Kidney (tissue), 14 donors: ENCODE data around the gene EPS8. TPM values are rescaled to one million over a fixed set of nuclear protein-coding genes. Genes with fewer than 3 reads are reported as not detected.

Source experiments
- DNase-seq, 5 donors: peaks; one replicate each; pipeline ENCODE4 v3.0.0-alpha.2; 2013 to 2020
- FAIRE-seq: peaks from 2 replicates; lab custom pipeline; 2012; peaks lifted over from hg19 to GRCh38; lab: Jason Lieb, UNC
- H3K27ac ChIP-seq, 2 donors: one replicate each; pipeline ENCODE4 v1.7.0; 2013; ENCODE audit warnings: low read depth in 2 of 2, low read length in 2 of 2, inconsistent platforms in 1 of 2
- H3K27me3 ChIP-seq: one replicate; pipeline ENCODE4 v1.7.1; 2013; ENCODE audit warnings: low read length, inconsistent platforms; ENCODE audit not compliant: control insufficient read depth, insufficient read depth
- H3K36me3 ChIP-seq, 3 donors: one replicate each; pipeline versions ENCODE4 v1.7.0 to v1.7.1; 2013; ENCODE audit warnings: low read length in 3 of 3, control low read depth in 1 of 3, inconsistent platforms in 1 of 3; ENCODE audit not compliant: insufficient read depth in 3 of 3, control insufficient read depth in 2 of 3
- H3K4me1 ChIP-seq, 3 donors: one replicate each; pipeline versions ENCODE4 v1.7.0 to v1.7.1; 2013; ENCODE audit warnings: low read length in 3 of 3, inconsistent platforms in 1 of 3, low read depth in 1 of 3; ENCODE audit not compliant: control insufficient read depth in 2 of 3, insufficient read depth in 2 of 3
- H3K4me3 ChIP-seq, 3 donors: one replicate each; pipeline versions ENCODE4 v1.7.0 to v1.8.1; 2013; ENCODE audit warnings: low read length in 3 of 3, control low read depth in 1 of 3, inconsistent platforms in 1 of 3
- H3K9ac ChIP-seq, 3 donors: one replicate each; pipeline versions ENCODE4 v1.7.0 to v1.7.1; 2013; ENCODE audit warnings: low read length in 3 of 3, control low read depth in 1 of 3, inconsistent platforms in 1 of 3
- H3K9me3 ChIP-seq, 3 donors: one replicate each; pipeline versions ENCODE4 v1.7.0 to v1.7.1; 2013; ENCODE audit warnings: low read length in 3 of 3, control low read depth in 1 of 3, inconsistent platforms in 1 of 3; ENCODE audit not compliant: control insufficient read depth in 2 of 3, insufficient read depth in 1 of 3
- CTCF ChIP-seq: IDR thresholded peaks from 3 replicates; pipeline ENCODE4 v1.5.1; 2012; ENCODE audit warnings: mild to moderate bottlenecking, moderate library complexity, borderline replicate concordance; ENCODE audit not compliant: insufficient read depth; ENCODE audit errors: extremely low read depth
- intact Hi-C: fragments of 100-400 bp; cut with DNase I; formaldehyde crosslinking; loops from one replicate; pipeline ENCODE4 v1.11.1; 2022
- polyA plus RNA-seq: library from polyadenylated mRNA; stranded (reverse); fragments of 350-450 nt; fragmentation: Illumina TruSeq; extraction: RNeasy Lipid Tissue Mini Kit (QIAGEN cat#74804); gene quantifications from one replicate; pipeline ENCODE4 v1.2.3, GENCODE V29; 2014; ENCODE audit warnings: low read depth, low replicate concordance; ENCODE audit not compliant: insufficient read depth
- total RNA-seq: library from RNA; stranded (reverse); fragmentation: NEBNext Ultra II Directional; extraction: Animal tissue kit (Norgen Biotek cat#: 25700); gene quantifications from one replicate; pipeline ENCODE4 v1.2.1, GENCODE V29; 2021
- donor health status: control.
- donor health status: control.
- donor health status: control.
- donor health status: control.
- donor health status: control.
- donor health status: DM: yes; HTN: yes; CAD: no.
- donor health status: Normal renal cell carcinoma (clear cell type).

EPS8 gene
- total and polyA plus RNA-seq, 2 donors from 2014 or later: 33.9 to 80.3 TPM

- FAIRE-seq: no peak
- DNase-seq: no peak
- Histone ChIP-seq H3K9me3 (no peaks in the 10 kb centered on the region), H3K9ac (no peak overlapping the region), H3K4me3 (no peak overlapping the region), H3K27me3 (no peaks in the 10 kb centered on the region), H3K27ac (no peak overlapping the region), H3K4me1 (peaks cover 0 to 10% (median 0%) of the 10 kb centered on the region in 3 donors), H3K36me3 (no peaks in the 10 kb centered on the region)
- intact Hi-C loops: no loop called here
- no peak for TF ChIP-seq CTCF
Measured at GRCh38 chr12:15707516-15708199, 81.5 kb downstream of the EPS8 start.

DNA sequence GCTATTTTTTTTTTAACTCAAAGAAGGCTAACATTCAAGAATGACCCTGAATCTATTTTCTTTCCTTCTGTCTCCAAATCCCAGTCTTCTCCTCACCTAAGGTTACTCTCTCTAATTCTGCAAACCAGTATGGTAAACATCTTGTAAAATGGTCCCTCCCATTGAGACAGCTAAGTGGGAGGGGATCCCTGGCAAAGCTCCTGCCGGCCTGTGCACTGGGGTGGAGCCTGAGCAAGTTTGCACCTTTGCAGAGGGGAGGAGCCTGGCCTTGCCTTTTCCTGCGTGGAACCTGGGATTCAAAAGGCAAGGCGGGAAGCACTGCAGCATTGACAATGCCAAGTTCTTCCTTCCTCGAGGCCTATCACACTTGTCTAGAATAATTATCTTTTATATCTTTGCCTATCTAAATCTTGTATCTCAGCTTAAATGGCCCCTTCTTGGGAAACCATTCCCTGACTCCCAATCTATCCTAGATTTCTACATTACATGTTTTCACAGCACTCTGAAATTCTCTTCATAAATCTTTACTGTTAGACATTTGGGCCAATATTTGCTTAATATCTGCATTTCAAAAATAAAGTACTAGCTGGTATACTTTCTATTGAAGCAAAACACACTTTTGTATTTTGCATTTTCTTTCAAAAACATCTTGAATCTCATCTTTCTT is 83.0 kb downstream of the EPS8 start:
- no peak overlapping the region for H3K9ac ChIP-seq
- H3K36me3 ChIP-seq: no peaks in the 10 kb centered on the region
- FAIRE-seq (no peak), DNase-seq (no peak)
- no peak for TF ChIP-seq CTCF
- no peak overlapping the region for H3K4me3 ChIP-seq
- H3K9me3 ChIP-seq: no peaks in the 10 kb centered on the region
- no peaks in the 10 kb centered on the region for H3K27me3 ChIP-seq
- H3K27ac ChIP-seq: no peak overlapping the region
- intact Hi-C loops: no loop called here
- H3K4me1 ChIP-seq: peaks cover 0 to 13% (median 4%) of the 10 kb centered on the region in 3 donors

DNA sequence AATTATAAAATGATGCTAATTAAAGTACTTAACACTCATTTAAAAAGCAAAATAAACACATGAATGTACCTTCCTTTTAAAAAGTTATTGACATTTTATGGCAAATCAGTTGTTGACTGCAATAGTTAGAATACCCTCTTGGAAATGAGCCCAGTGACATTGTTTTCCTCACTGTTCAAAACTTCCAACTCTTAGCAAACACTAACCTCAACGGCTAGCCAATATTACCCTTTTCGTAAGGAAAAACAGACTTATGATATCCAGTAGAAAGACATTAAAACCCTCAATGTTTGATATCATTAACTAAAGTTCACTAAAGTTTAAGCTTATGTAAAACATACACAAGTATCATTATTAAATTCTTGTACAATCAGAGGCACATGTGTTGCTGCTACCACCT is 83.6 kb downstream of the EPS8 start:
- no peak for DNase-seq
- peaks cover 0 to 12% (median 5%) of the 10 kb centered on the region in 3 donors for H3K4me1 ChIP-seq
- no peaks in the 10 kb centered on the region for H3K27me3 ChIP-seq
- no peak for FAIRE-seq
- H3K9ac ChIP-seq: no peak overlapping the region
- intact Hi-C loops: no loop called here
- no peak overlapping the region for H3K27ac ChIP-seq
- no peak overlapping the region for H3K4me3 ChIP-seq
- no peaks in the 10 kb centered on the region for H3K9me3 ChIP-seq
- TF ChIP-seq CTCF: no peak
- no peaks in the 10 kb centered on the region for H3K36me3 ChIP-seq
